Measurements from ENCODE around the gene POU3F3.

POU3F3 gene

DNA sequence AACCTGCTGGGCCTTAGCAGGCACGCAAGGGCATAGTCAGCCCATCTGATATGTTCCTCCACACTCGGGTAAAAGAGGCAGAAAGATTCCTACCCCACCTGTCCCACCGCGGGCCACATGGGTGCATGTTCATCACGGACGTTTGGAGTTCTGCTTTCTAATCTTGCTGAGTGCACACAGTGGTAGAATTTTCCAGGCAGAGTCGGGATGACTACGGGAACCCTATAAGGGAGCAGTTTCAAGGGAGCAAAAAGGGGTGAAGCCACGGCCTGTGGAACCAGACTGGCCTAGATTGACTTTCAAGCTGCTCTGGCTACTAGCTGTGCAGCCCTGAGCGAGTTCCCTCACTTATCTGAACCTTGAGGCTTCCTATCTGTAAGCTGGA lies 36.8 kb downstream of the POU3F3 start:
- H3K4me3 ChIP-seq = no peak overlapping the region
- DNase-seq (ENCODE audit: low spot score) = no peak
- H3K27ac ChIP-seq = no peak overlapping the region
- TF ChIP-seq, protein P1, sequence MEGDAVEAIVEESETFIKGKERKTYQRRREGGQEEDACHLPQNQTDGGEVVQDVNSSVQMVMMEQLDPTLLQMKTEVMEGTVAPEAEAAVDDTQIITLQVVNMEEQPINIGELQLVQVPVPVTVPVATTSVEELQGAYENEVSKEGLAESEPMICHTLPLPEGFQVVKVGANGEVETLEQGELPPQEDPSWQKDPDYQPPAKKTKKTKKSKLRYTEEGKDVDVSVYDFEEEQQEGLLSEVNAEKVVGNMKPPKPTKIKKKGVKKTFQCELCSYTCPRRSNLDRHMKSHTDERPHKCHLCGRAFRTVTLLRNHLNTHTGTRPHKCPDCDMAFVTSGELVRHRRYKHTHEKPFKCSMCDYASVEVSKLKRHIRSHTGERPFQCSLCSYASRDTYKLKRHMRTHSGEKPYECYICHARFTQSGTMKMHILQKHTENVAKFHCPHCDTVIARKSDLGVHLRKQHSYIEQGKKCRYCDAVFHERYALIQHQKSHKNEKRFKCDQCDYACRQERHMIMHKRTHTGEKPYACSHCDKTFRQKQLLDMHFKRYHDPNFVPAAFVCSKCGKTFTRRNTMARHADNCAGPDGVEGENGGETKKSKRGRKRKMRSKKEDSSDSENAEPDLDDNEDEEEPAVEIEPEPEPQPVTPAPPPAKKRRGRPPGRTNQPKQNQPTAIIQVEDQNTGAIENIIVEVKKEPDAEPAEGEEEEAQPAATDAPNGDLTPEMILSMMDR (IDR thresholded peaks at IDR 0.05) = no peak

GRCh38 chr2:104891145-104891544 lies 37.2 kb downstream of the POU3F3 start:
- no peak overlapping the region for H3K4me3 ChIP-seq
- no peak overlapping the region for H3K27ac ChIP-seq
- TF ChIP-seq, protein P1 (IDR thresholded peaks at IDR 0.05) = no peak
- no peak for DNase-seq (ENCODE audit: low spot score)

DNA sequence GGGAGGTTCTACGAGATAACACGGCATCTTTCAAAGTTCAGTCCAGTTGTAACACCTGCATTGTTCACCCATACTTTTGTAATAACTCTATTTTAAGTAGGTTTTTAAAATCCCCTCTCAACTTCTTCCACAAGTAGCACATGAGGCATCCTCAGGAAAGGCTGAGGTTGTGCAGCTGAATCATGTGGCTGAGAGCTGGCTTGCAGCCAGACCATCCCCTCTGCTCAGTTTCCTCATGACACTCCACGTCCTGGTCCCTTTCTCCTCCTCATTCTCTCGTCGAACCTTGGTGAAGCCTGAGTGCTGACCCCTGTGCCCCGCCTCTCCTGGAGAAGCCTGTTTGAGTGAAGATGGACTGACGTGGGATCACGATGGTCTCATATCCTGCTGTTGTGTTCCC lies 42.5 kb downstream of the POU3F3 start:
- Histone ChIP-seq H3K4me3 (no peak overlapping the region), H3K27ac (no peak overlapping the region)
- no peak for DNase-seq (ENCODE audit: low spot score)
- TF ChIP-seq, protein P1 (IDR thresholded peaks at IDR 0.05) = no peak

- H3K4me3 ChIP-seq = no peak overlapping the region
- no peak overlapping the region for H3K27ac ChIP-seq
- TF ChIP-seq, protein P1 (IDR thresholded peaks at IDR 0.05) = no peak
- no peak for DNase-seq (ENCODE audit: low spot score)
Observed at GRCh38 chr2:104897515-104898184, 43.7 kb downstream of the POU3F3 start.

- Histone ChIP-seq H3K27ac (no peak overlapping the region), H3K4me3 (no peak overlapping the region)
- DNase-seq (ENCODE audit: low spot score) = no peak
- TF ChIP-seq, protein P1 (IDR thresholded peaks at IDR 0.05) = no peak
Observed at GRCh38 chr2:104900608-104901007, 46.7 kb downstream of the POU3F3 start.

GRCh38 chr2:104901037-104901881 lies 47.3 kb downstream of the POU3F3 start:
- H3K4me3 ChIP-seq = no peak overlapping the region
- TF ChIP-seq, protein P1 (IDR thresholded peaks at IDR 0.05) = no peak
- H3K27ac ChIP-seq = no peak overlapping the region
- no peak for DNase-seq (ENCODE audit: low spot score)

- no peak overlapping the region for H3K27ac ChIP-seq
- H3K4me3 ChIP-seq = no peak overlapping the region
- TF ChIP-seq, protein P1 (IDR thresholded peaks at IDR 0.05) = no peak
- no peak for DNase-seq (ENCODE audit: low spot score)
Observed at GRCh38 chr2:104902317-104902716, 48.4 kb downstream of the POU3F3 start.
